HepG2 (cell line): ENCODE measurements around the gene ZFHX3. TPM values are rescaled to one million over a fixed set of nuclear protein-coding genes. Genes with fewer than 3 reads are reported as not detected.

Source experiments
- ATAC-seq: fragments of 200-7000 bp; cut with Tn5 transposase; 3 replicates; pipeline ENCODE4 v1.9.1; 2020; ENCODE audit warnings: mild to moderate bottlenecking, moderate library complexity
- BruUV-seq: library from RNA; stranded (reverse); fragments of 400-500 nt; replicated peaks from 2 replicates; lab custom pipeline; 2021; lab: Mats Ljungman, UMichigan
- CTCF ChIA-PET: fragments of 300-600 bp; formaldehyde crosslinking; extraction: SDS; loops from one replicate; lab custom pipeline; 2021; ENCODE audit warnings: low total read pairs, inconsistent platforms, low intra/inter-chr PET ratio; lab: Yijun Ruan, JAX
- POLR2A ChIA-PET: fragments of 350-600 bp; sonication (Branson Sonifier 250); formaldehyde crosslinking; loops from one replicate; lab custom pipeline; 2020; ENCODE audit warnings: antibody characterized with exemption, inconsistent platforms; lab: Yijun Ruan, JAX
- DNase-seq: peaks from one replicate; pipeline ENCODE4 v3.0.0-alpha.2; 2015; ENCODE audit warnings: low spot score
- FAIRE-seq: peaks from 3 replicates; lab custom pipeline; 2011; peaks lifted over from hg19 to GRCh38; lab: Jason Lieb, UNC
- H2AFZ ChIP-seq: one replicate; pipeline ENCODE4 v1.6.1; 2011; ENCODE audit warnings: low read length, inconsistent platforms
- H3K27ac ChIP-seq: fragments of 300-600 bp; 3 replicates; pipeline ENCODE4 v1.8.0; 2011; ENCODE audit warnings: mixed run types, mild to moderate bottlenecking, mixed read lengths, low read length, inconsistent platforms; ENCODE audit not compliant: insufficient read depth; ENCODE audit errors: extremely low read length
- H3K27me3 ChIP-seq, 2 experiments: fragments of 200-600 bp in 1 of 2; 2 replicates in 1 of 2; 3 replicates in 1 of 2; pipeline versions ENCODE4 v1.6.0 to v1.8.0; 2011; ENCODE audit warnings: low read length in 2 of 2, mild to moderate bottlenecking in 2 of 2, moderate library complexity in 2 of 2, inconsistent platforms in 1 of 2; ENCODE audit not compliant: insufficient read depth in 2 of 2, control insufficient read depth in 1 of 2
- H3K36me3 ChIP-seq, 2 experiments: fragments of 200-600 bp in 1 of 2; replicated peaks in 1 of 2; 2 replicates in 1 of 2; 3 replicates in 1 of 2; pipeline versions ENCODE4 v1.5.1 to v1.8.0; 2011; ENCODE audit warnings: low read length in 2 of 2, inconsistent platforms in 1 of 2; ENCODE audit not compliant: insufficient read depth in 2 of 2, control insufficient read depth in 1 of 2
- H3K4me1 ChIP-seq: 2 replicates; pipeline ENCODE4 v1.5.1; 2012; ENCODE audit warnings: low read length, inconsistent platforms; ENCODE audit not compliant: insufficient read depth
- H3K4me2 ChIP-seq: 2 replicates; pipeline ENCODE4 v1.6.0; 2011; ENCODE audit warnings: low read depth, low read length, inconsistent platforms
- H3K4me3 ChIP-seq, 3 experiments: fragments of 200-600 bp in 1 of 3; sonication (generic), shearing (Covaris generic) in 1 of 3; replicated peaks in 1 of 3; 2 replicates each; pipeline ENCODE4 v1.5.1; 2011 to 2016; ENCODE audit warnings: low read length in 3 of 3, inconsistent platforms in 2 of 3, low read depth in 2 of 3, mild to moderate bottlenecking in 2 of 3, control low read depth in 1 of 3, mixed read lengths in 1 of 3; ENCODE audit not compliant: insufficient read depth in 1 of 3
- H3K79me2 ChIP-seq: one replicate; pipeline ENCODE4 v1.6.1; 2011; ENCODE audit warnings: low read length, inconsistent platforms; ENCODE audit not compliant: insufficient read depth
- H3K9ac ChIP-seq: 2 replicates; pipeline ENCODE4 v1.6.0; 2011; ENCODE audit warnings: mild to moderate bottlenecking, low read depth, low read length, inconsistent platforms; ENCODE audit not compliant: insufficient read depth
- H3K9me3 ChIP-seq: 2 replicates; pipeline ENCODE4 v1.5.1; 2012; ENCODE audit warnings: mild to moderate bottlenecking, low read length
- H4K20me1 ChIP-seq: 2 replicates; pipeline ENCODE4 v1.6.0; 2011; ENCODE audit warnings: inconsistent platforms, mild to moderate bottlenecking, low read length, moderate library complexity; ENCODE audit not compliant: insufficient read depth
- E2F2 ChIP-seq: sonication (generic); formaldehyde crosslinking; IDR thresholded peaks from 2 replicates; pipeline ENCODE4 v1.4.0; 2020; ENCODE audit warnings: missing genetic modification reagents, borderline replicate concordance
- ELF3 ChIP-seq: IDR thresholded peaks from 2 replicates; pipeline ENCODE4 v1.6.1; 2016; ENCODE audit warnings: missing genetic modification reagents, missing compliant biosample characterization
- FOXC1 ChIP-seq: sonication (generic); formaldehyde crosslinking; IDR thresholded peaks from 2 replicates; pipeline ENCODE4 v1.8.0; 2022; ENCODE audit warnings: mild to moderate bottlenecking, missing genetic modification reagents, borderline replicate concordance
- GRHL1 ChIP-seq: sonication (generic); formaldehyde crosslinking; conservative IDR thresholded peaks from 2 replicates; pipeline ENCODE4 v1.8.0; 2022; ENCODE audit warnings: missing genetic modification reagents
- HDAC2 ChIP-seq: sonication (generic); formaldehyde crosslinking; IDR thresholded peaks from 2 replicates; pipeline ENCODE4 v1.4.0; 2020; ENCODE audit warnings: missing genetic modification reagents
- KLF16 ChIP-seq, 2 experiments: sonication (generic) in 1 of 2; formaldehyde crosslinking in 1 of 2; IDR thresholded peaks; 2 replicates each; pipeline versions ENCODE4 v1.6.1 to v1.8.0; 2016 to 2023; ENCODE audit warnings: missing genetic modification reagents in 2 of 2, missing compliant biosample characterization in 1 of 2
- MBNL3 ChIP-seq: fragments of 250-450 bp; sonication (Bioruptor Pico); conservative IDR thresholded peaks from 2 replicates; pipeline ENCODE4 v1.8.0; 2022; ENCODE audit warnings: mild to moderate bottlenecking, inconsistent platforms
- MEIS2 ChIP-seq: sonication (generic); formaldehyde crosslinking; IDR thresholded peaks from 2 replicates; pipeline ENCODE4 v1.9.0; 2021; ENCODE audit warnings: mild to moderate bottlenecking, missing genetic modification reagents
- SETDB1 ChIP-seq: sonication (generic); formaldehyde crosslinking; IDR thresholded peaks from 2 replicates; pipeline ENCODE4 v1.5.1; 2020; ENCODE audit warnings: missing genetic modification reagents, mild to moderate bottlenecking, borderline replicate concordance
- TEAD3 ChIP-seq: optimal IDR thresholded peaks from 2 replicates; pipeline ENCODE3; 2016; ENCODE audit warnings: borderline replicate concordance
- TFE3 ChIP-seq: IDR thresholded peaks from 2 replicates; pipeline ENCODE4 v1.6.1; 2016
- ZBTB3 ChIP-seq: sonication (generic); formaldehyde crosslinking; IDR thresholded peaks from 2 replicates; pipeline ENCODE4 v1.4.0; 2020; ENCODE audit warnings: low read depth, mild to moderate bottlenecking, moderate library complexity, missing genetic modification reagents, borderline replicate concordance
- ZC3H4 ChIP-seq: sonication (generic); formaldehyde crosslinking; IDR thresholded peaks from 2 replicates; pipeline ENCODE4 v1.4.0; 2020; ENCODE audit warnings: missing genetic modification reagents, borderline replicate concordance
- ZNF576 ChIP-seq: sonication (generic); formaldehyde crosslinking; IDR thresholded peaks from 2 replicates; pipeline ENCODE4 v1.4.0; 2020; ENCODE audit warnings: mild to moderate bottlenecking, missing genetic modification reagents
- WGBS: methylation state at CpG from one replicate; pipeline ENCODE4 v1.1.6; 2017; ENCODE audit warnings: low lambda C conversion rate; 5-methylcytosine and 5-hydroxymethylcytosine counted together
- in situ Hi-C: cut with HindIII; loops from 2 replicates; pipeline ENCODE4 v1.10.0; 2017; ENCODE audit warnings: low pct_unique_long_range_greater_than_20kb; ENCODE audit not compliant: extremely low pct_ligation_motif_present
- intact Hi-C: fragments of 100-400 bp; cut with micrococcal nuclease; formaldehyde crosslinking; loops from one replicate; pipeline ENCODE4 v1.10.0; 2022; ENCODE audit not compliant: unreplicated experiment
- polyA plus RNA-seq, 8 experiments: library from polyadenylated mRNA; depleted of rRNA in 3 of 8; stranded (reverse) in 7 of 8; unstranded in 1 of 8; fragments of >200 nt; fragmentation: Illumina TruSeq in 4 of 8; extraction: Trizol in 4 of 8; gene quantifications; 2 replicates each; pipeline versions ENCODE4 v1.2.1 to v1.2.3, GENCODE V29; 2011 to 2016; ENCODE audit warnings: low read depth in 4 of 8, missing spikeins in 1 of 8, mixed read lengths in 1 of 8; ENCODE audit not compliant: insufficient read depth in 1 of 8
- total RNA-seq, 5 experiments: library from RNA; depleted of rRNA; stranded (reverse); fragments of >200 nt; fragmentation: Illumina TruSeq; extraction: Trizol; gene quantifications; 2 replicates each; pipeline ENCODE4 v1.2.3, GENCODE V29; 2016; ENCODE audit warnings: low read depth in 1 of 5

The ZFHX3 gene
- total and polyA plus RNA-seq, 2 of the 13 experiments (the other 11 are each of a cell fraction or from before 2014, with no cell fraction given), result 5.0 to 6.0 TPM

- DNase-seq, result no peak
- Histone ChIP-seq H3K79me2 (no peaks in the 10 kb centered on the region), H3K27ac (no peak overlapping the region), H3K4me3 (no peak overlapping the region), H3K9me3 (no peaks in the 10 kb centered on the region), H3K4me2 (no peak overlapping the region), H3K4me1 (no peaks in the 10 kb centered on the region), H4K20me1 (no peaks in the 10 kb centered on the region), H3K36me3 (peaks cover 12 to 44% of the 10 kb centered on the region in 2 experiments), H3K9ac (no peak overlapping the region), H3K27me3 (no peaks in the 10 kb centered on the region), H2AFZ (no peak overlapping the region)
- in situ Hi-C loops, result no loop called here
- no peak for FAIRE-seq
- ATAC-seq, result no peak
- 99% methylated on average over 6 of the region's 6 CpGs for WGBS
- BruUV-seq, result no TSS peak
- CTCF ChIA-PET, result no interaction called here
- POLR2A ChIA-PET, result no interaction called here
- intact Hi-C loops, result no loop called here
- TF ChIP-seq ZC3H4 (CRISPR knock-in tag) (no peak), SETDB1 (CRISPR knock-in tag) (no peak), HDAC2 (CRISPR knock-in tag) (no peak), MEIS2 (CRISPR knock-in tag) (no peak), ZBTB3 (CRISPR knock-in tag) (no peak)
These were observed 236.1 kb downstream of the ZFHX3 start for GRCh38 chr16:72811876-72812275.

GRCh38 chr16:72811188-72811720 is 236.7 kb downstream of the ZFHX3 start:
- ATAC-seq (no peak), FAIRE-seq (no peak), DNase-seq (no peak)
- no peaks in the 10 kb centered on the region for H3K79me2 ChIP-seq
- H3K4me2 ChIP-seq, result no peak overlapping the region
- intact Hi-C loops, result no loop called here
- no peak overlapping the region for H2AFZ ChIP-seq
- BruUV-seq, result no TSS peak
- in situ Hi-C loops, result no loop called here
- no peak overlapping the region for H3K4me3 ChIP-seq
- H3K4me1 ChIP-seq, result no peaks in the 10 kb centered on the region
- no peaks in the 10 kb centered on the region for H3K27me3 ChIP-seq
- H3K9me3 ChIP-seq, result no peaks in the 10 kb centered on the region
- no peaks in the 10 kb centered on the region for H4K20me1 ChIP-seq
- POLR2A ChIA-PET, result no interaction called here
- no peak overlapping the region for H3K9ac ChIP-seq
- CTCF ChIA-PET, result no interaction called here
- H3K27ac ChIP-seq, result no peak overlapping the region
- peaks cover 12 to 50% of the 10 kb centered on the region in 2 experiments for H3K36me3 ChIP-seq
- 95% methylated on average over 8 of the region's 8 CpGs for WGBS
- no peak for TF ChIP-seq KLF16 (CRISPR knock-in tag; IDR thresholded peaks at IDR 0.05)
- TF ChIP-seq TEAD3 (CRISPR knock-in tag), result no peak
- no peak for TF ChIP-seq E2F2
- TF ChIP-seq ZNF576 (CRISPR knock-in tag), result no peak
- TF ChIP-seq GRHL1, result no peak
- no peak for TF ChIP-seq ELF3 (CRISPR knock-in tag)
- no peak for TF ChIP-seq TFE3 (CRISPR knock-in tag)
- no peak for TF ChIP-seq MBNL3 (CRISPR knock-in tag)
- TF ChIP-seq FOXC1, result no peak
